ENCODE measurements around the gene SNX5.

The SNX5 gene

DNA sequence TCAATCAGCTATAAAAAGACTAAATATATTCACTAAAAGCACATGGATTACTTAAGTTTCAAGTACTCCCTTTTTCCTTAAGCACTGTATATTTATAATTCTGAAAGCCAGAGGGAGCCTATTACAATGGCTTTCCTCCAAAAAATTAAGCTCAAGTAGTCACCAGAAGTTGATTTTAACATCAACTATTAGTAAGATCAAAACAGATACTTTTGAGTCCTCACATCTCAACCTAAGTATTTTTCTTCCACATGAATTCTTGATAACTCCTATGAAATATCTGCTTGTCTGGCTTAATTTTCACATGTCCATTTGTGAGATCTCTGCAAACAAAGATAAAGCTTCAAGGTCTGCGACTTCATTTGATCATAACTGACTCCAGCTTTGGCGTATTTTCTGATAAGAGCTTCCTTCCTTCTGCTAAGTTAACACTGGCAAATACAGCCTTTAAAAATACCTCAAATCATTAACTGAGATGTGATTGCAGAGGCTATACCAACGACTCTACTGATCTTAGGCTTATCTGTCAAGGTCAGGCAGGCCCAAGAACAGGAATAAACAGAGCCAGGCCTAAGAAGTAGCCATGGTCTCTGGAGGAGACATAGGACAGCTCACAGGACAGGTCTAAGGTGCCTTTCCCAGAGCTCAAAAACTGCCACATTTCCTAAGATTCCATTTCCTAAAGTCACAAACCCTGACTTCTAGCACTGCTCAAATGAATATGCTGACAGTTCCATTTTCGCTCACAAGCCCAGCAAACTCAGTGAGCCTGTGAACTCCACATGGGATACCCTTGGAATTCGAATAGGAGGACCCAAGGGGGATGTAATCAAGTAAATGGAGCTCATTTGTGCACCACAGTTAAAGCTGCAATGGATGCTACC is 10.0 kb downstream of the SNX5 start:
- DNase-seq: no peak

DNA sequence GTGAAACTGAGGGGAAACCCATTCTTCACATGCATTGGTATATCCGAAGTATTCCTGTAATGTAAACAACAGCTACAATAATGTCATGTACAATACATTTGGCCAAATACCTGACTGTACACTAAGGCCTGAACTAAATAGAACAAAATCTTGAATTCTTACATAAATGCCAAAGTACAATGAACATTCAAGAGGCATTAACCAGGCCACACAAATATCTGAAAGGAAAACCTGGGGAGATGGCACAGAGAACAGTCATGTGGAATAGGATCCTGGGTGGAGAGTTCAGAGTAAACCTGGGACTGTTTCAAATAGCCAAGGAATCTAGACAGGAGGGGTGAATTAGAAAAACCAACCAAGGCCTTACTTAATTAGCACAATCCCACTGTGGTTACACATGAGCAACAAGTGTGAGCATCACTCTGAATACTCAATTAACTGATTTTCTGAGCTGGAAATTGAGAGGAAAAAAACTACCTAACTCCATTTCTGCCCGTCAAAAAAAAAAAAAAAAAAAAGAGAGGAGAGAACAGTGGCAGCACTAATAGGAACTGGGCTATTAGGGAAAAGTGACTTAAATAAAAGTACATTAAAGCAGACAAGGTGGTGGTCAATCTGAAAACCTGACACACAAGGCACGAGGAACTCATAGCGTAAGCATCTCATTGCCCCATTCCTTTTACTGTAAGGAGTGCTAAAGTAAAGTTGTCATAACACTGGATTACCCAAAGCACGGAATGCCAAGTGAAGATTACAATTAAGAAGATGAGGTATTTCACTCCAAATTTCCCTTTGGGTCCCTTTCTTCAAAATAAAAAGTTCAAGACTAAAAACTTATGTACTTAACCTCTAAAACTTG is 10.9 kb downstream of the SNX5 start:
- DNase-seq: no peak

DNA sequence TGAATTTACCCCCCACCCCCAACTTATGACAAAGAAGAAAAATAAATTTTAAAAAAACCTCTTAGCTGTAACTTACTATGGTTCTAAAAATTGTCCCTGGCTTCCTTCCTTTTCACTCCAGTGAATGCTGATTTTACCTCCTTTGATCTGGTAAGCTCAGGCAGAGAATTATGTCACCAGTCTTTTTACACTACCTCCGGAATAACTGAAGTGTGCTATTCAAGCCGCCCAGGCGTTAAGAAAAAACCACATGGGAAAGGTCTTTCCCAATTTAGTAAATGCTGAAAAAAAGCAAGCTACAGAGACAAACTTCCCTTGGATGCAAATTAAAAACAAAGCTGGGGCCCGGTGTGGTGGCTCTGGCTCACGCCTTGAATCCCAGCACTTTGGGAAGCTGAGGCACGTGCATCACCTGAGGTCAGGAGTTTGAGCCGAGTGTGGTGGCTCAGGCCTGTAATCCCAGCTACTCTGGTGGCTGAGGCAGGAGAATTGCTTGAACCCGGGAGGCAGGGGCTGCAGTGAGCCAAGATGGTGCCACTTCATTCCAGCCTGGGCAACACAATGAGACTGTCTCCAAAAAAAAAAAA is 12.4 kb downstream of the SNX5 start:
- DNase-seq: no peak

DNA sequence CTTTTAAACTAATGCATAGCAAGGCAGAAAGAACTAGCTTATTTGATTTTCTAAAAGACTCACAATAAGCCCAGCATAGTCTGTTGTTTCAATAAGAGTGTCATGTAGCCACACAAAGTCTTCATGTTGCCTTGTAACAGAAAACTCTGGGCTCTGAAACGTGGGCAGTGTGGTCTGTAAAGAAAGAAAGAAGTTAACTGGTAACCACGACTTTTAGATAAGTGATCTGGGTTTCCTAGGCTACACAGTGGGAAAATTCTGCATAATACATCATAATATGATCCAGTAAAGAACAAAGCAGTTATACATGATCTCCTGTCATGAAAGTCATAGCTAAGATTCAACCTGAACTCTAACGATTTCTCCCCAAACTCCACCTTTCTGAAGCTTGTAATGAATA is 13.3 kb downstream of the SNX5 start:
- no peak for DNase-seq

DNA sequence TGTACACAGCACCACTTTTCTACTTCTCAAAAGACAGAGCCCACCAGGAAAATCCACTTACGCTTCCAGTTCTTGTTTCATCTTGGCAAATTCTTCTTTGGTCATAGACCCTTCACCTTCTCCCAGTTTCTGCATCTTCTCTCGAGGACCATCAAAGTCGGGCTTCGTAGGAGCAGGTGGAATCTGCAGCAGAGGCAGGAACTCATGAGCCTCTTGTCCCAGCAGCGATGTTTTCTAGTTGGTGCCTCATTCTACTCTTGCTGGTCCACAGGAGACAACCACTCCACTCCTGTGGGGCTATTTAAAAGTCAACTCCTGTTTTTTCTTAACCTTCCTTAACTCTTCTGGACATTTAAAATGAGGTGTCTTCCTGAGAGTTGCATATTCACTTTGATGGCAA is 14.7 kb downstream of the SNX5 start:
- no peak for DNase-seq

DNA sequence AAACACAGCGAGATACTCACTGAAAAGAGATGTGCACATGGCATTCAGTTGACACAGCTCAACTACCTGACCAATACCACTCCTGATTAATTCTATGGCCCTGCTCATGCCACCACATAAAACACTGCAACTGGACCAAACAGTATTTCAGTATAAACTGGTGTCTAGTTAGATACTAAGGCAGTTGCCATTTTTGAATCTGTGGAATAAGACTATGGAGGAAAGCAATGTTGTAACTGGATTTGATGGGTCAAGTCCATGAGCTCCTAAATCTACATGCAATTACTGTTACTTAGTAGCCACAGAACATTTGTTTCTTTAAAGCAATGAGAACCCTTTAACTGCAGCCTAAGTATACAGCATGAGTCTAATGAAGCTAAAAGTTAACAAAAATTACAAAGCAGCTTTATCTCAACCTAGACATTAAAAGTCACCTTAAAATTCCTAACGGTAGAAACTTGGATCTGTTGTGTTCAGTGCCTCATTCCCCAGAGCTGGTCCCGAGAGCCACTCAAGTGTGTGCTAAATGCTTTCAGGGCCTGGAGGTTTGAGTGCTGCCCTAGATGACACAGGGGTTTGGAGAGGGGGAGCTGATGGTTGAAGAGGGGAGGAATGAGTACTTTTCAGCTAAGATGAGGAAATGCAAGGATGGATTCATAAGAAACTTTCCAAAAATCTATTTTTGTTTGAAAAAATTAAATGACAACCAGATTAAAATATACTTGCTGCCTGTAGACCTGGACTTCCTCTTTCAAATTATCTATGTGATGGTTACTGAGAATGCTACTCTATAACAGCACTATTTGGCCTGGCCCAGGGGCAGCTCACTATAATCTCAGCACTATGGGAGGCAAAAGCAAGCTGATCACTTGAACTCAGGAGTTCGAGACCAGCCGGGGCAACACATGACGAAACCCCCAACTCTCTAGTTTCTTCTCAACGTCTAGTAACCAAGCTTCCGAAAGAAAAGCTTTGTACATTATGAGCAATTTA is 15.6 kb downstream of the SNX5 start:
- DNase-seq: no peak

DNA sequence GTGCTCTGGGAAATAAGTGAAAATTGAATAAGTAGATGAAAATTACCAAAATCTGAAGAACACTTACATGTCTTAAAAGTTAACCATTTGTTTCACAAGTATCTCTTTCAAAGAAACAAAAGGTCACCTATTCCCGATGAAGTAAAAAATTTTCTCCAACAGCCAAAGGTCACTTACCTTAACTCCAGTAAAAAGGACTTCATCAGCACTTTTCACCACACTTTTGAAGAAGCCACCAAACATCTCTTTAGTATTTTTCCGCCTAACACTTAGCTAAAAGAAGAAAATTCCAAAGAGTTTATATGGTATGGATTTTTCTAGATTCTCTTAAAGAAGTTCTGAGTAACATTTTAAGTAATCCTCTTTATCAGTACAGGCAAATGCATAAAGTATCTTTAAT is 17.3 kb downstream of the SNX5 start:
- DNase-seq: no peak

DNA sequence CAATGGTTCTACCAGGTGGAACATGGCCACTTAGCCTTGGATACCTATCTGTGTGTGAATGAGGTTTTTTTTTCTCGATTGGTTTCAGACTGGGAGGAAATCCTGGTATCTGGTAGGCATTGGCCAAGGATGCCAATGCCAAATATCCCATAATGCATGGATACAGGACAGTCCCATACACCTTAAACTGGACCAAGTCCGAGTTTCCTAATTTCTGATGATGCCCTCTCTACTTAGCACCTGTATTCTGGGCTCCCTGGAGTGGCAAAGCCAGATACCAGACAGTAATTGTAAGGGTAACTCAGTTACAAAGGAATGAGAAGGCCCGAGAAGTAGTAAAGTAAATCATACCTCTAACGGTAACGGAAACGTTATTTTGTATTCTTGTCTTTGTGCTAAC is 17.9 kb downstream of the SNX5 start:
- no peak for DNase-seq

DNA sequence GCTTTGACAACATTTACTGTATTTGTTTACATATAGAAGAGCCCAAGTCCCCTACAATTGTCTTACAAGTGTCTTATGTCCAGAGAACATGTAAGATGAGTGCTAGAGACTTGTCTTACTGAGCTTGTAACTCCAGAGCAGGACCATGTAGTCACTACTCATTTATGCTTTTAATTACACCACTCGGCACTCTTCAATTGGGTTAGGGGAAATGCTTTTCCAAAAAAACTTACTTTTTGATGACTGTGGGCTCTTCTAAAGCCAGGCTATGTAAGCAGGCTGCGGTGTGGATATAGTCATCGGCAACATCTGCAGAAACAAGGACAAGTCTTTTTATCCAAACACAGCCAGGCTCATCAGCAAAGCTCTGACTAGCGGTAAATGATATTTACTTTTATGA is 18.7 kb downstream of the SNX5 start:
- no peak for DNase-seq

DNA sequence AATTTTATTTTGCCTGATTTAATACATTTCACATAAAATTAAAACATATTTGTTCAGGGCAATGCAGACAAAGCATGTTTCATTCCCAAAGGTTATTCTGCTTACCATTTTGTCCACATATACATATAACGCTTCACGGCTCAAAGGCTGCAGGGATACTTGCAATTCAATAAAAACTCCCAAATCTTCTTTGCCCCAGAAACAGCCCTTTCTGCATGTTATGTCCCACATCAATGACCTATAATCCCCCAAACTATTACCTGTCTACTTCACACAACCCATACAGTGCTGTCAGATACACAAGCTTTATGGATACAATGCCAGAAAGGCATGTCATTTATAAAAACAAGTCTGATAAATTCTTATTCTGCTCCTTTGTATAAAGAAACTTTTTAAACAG is 20.2 kb downstream of the SNX5 start:
- no peak for DNase-seq

DNA sequence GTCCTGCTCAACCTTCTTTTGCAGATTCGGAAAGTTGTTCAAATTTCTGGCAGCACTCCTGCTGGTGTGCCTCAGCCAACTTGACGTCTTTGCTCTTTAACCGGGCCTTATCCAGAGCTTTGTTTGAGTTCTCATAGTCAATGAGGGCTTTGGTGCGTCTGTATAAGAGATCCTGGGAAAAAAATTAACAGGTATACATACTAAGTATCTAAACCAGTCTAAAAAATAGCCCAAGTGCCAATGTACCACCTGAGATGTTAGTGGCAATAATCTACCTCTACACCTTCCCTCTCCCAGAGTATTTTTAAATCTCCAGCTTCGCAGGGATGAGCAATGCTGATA is 21.1 kb downstream of the SNX5 start:
- no peak for DNase-seq

DNA sequence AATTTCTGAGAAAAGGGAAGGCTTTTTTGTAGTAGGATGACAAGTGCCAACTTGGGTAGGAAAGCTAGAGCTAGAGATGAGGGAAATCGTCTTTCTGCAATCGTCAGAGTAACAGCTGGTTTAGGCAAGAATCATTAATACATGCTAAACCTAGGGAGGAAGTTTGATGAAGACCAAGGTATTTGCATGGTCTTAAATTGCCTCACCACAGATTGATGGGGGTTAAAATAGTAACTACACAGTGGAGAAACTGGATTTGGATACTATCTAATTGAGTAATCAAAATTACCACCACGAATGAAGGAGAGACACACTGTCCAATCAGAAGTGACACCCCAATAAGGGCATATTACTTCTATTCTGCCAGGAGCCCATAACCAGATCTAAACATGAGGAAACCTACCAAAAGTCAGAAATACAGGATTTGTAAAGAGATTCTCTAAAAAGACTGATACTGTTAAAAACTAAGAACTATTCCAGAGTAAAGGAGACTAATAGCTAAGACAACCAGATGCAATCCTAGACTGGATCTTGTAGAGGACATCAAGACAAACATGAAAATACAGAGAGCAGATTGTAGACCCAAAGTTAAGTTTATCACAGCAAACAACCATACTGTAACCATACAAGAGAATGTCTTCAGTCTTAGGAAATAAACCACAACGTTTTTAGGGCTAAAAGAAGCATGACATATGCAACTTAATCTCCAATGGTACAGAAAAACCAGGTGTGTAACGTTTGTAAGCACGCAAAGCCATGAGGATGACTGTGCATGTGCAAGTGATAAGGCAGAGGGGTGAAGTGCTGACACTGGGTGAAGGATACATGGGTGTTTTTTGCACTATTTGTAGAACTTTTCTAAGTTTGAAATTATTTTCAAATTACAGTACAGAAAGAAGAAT is 21.8 kb downstream of the SNX5 start:
- DNase-seq: no peak

DNA sequence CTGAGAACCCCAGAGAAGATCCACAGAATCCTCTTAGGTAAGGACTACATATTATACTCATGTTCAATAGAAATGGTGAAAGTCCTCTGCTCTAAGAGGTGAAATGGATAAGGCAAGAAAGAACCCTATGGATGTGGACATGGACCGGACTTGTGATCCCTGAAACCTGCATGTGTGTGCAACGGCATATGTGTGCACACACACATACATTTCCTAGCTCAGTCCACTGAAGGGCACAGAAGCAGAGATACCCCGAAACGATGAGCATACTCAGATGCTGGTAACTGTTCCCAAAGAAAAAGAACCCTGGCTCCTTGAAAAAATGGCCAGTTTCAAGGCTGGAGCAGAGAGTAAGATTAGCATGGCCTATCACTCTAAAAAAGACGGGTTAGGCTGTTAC is 22.6 kb downstream of the SNX5 start:
- no peak for DNase-seq

DNA sequence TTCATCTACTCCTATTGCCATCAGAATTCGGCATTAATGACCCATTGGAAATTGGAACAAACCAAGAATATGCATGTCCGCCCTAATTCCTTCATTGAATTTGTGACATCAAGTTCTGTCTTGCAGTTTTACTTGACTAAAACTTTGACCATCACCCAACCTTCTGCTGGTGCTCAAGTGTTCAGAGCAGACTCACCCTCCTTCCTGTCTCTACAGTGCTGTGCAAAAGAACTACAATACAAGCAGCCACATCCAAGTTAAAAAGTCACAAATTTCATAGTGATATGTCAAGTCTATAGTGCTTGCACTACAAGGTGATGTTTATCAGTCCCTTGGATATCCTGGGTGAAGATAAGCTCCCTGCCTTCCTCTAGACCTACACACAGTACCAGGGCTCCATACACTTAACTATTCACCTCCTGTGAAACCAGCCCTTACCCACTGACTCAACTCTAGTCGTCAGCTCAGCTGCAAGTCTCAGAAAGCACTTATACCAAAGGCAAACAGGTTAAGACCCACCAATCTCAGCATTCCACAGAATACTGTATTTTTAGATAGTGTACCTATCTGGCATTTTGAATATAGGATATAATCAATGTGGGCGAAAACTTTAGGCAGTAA is 23.6 kb downstream of the SNX5 start:
- no peak for DNase-seq

DNA sequence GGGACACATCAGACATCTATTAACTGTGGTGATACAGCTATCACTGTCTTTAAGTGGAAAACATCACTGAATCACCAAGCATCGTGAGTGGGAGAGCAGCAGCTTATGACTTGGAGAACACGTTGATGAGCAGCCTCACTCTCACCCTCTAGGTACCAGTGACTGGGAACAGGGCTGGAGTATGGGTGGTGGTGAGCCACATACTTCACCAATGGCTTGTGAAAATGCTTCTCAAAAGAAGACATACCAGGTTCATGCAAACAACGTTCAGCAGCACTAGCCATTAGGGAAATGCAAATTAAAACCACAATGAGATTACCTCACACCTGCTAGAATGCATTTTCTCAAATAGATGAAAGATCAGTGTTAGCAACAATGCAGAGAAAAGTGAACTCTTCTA is 25.3 kb downstream of the SNX5 start:
- DNase-seq: no peak

DNA sequence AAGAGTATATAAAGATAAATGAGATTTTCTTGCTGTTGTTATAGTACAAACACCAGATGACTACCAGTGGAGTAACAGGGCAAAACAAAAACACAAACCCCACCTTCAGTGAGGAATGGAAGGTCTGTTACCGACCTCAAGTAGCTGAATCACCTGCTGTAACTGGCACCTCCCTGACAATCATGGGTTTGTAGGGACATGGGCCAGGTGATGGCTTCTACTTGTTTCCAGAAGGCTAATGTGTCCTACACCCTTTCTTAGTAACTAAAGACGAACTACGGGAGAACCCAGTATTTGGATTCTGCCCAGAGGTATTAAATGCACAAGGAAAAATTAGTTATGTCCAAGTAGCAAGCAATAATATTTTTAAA is 26.8 kb downstream of the SNX5 start:
- no peak for DNase-seq

DNA sequence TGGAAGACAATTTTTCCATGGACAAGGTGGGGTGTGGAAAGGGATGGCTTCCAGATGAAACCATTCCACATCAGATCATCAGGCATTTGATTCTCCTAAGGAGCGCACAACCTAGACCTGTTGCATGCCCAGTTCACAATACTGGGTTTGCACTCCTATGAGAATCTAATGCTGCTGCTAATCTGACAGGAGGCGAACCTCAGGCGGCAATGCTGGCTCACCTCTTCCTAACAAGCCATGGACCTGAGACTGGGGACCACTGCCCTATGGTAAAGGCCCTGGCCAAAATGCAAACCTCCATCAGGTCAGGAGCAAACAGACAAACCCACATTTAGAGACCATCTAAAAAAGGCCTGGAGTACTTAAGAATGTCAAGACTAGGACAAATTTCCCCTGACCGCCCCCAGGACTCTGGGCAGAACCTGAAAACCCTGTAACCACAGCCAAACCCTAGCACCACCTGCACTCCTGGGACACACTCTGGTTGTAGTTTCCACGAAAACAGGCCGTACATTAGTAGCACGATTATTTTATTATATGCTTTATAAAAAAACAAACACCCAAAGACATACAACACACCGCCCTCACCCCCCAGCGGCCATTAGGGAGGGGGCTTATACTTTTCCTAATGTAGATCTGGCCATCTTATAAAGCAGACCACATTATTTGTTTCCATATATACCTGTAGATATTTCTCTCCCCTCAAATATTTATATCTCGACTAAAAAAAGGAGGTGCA is 27.3 kb downstream of the SNX5 start:
- no peak for DNase-seq

DNA sequence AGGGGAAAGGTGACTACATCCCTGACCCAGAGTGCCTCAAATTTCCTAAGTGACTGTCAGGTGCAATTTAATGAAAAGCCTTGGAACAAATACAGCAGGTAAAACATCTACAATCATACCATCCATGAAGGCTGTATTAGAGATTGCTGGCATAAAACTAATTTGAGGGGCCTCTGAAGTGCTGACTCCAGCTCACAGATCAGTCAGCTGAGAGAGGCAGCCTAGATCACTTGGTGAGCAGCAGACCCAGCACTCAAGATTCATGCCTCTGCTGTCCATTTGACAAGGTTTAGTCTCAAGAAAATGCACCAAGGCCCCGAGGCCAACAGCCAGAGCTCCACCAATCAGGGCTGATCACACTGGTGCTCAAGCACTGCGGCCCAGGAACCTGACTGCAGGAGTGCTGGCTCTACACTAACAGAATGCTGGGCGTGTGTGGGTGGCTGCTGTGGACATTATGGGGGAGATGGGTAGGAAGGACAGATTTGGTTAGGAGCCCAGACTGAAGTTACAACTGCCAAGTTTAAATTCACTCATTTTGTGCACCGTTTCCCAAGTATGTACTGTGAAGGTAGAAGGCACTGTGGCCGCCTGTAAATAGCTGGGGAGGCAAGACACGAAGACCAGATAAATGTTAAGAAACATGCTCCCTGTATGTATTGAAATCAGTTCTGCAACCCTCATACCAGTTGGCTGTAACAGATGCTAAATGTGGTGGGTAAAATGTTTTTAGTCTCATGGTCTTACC is 28.2 kb downstream of the SNX5 start:
- DNase-seq: no peak

DNA sequence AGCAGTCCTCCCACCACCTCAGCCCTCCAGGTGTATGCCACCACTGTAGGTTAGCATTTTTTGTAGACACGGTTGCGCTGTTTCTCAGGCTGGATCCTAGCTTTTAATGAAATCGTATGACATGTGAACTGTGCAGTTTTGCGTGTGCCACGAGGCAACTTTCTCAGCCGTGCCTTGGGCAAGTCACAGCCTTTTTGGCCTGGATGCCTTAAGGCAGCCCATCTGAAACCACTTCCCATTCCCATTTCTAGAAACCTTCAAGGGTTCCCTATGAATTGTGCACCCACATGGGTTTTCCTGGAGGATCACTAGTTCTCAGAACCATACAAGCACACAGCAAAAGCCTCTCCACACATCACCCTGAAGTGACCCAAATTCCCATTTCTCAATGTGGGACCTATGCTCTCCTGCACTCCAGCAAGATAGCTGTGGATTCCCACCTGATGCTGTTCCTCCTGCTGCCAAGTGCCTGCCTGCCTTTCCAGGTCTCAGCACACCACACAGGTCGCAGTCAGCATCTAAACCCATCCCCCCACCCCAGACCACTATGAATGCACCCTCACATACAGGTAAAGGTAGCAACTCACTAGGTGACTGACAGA is 28.9 kb downstream of the SNX5 start:
- DNase-seq: no peak

Measured in CD4-positive, alpha-beta T cell treated with Interleukin-4 for 4 hours (primary cell).